ENCODE data around the gene MRFAP1. TPM values are rescaled to one million over a fixed set of nuclear protein-coding genes. Genes with fewer than 3 reads are reported as not detected.
A peak's percentile ranks its signal among the peaks of the same experiment; 100 is the strongest.

MRFAP1 gene
- polyA plus RNA-seq (2014; cell fraction: cytosol; rRNA removed) = 96.6 and 102 TPM in 2 replicates
- polyA plus RNA-seq (2014; cell fraction: nucleus; rRNA removed) = 37.6 and 55.0 TPM in 2 replicates

DNA sequence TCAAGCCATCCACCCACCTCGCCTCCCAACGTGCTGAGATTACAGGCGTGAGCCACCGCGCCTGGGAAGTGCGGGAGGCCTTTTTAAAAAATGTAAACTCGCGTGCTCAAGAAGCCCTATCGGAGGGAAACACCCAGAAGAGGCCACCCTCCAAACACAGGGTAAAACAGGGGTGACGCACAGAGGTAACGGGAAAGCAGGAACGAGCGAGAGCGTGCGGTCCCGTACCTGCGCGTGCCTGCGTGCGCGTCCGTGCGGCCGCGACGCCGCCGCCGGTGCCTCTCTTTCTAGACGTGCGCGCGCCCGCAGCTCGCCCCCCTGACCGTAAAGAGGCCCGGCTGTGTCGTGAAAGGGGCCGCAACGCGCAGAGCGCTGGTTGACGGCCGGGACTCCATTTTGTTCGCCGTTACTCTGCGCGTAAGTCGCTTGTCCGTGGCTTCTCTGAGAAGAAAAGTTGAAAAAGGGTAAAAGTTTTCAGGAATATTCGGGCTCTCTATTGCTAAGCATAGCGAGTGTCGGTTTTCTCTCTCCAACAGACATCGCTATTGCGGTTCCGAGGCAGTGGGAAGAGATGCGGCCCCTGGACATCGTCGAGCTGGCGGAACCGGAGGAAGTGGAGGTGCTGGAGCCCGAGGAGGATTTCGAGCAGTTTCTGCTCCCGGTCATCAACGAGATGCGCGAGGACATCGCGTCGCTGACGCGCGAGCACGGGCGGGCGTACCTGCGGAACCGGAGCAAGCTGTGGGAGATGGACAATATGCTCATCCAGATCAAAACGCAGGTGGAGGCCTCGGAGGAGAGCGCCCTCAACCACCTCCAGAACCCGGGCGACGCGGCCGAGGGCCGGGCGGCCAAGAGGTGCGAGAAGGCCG is at the start of gene MRFAP1:
Gene MRFAP1 (plus strand): TSS at position 394 of the 872 bp plus-strand sequence. CDS start 178 bp downstream, at position 572.
- DNase-seq (ENCODE audit: low spot score) = peak; percentile 88

DNA sequence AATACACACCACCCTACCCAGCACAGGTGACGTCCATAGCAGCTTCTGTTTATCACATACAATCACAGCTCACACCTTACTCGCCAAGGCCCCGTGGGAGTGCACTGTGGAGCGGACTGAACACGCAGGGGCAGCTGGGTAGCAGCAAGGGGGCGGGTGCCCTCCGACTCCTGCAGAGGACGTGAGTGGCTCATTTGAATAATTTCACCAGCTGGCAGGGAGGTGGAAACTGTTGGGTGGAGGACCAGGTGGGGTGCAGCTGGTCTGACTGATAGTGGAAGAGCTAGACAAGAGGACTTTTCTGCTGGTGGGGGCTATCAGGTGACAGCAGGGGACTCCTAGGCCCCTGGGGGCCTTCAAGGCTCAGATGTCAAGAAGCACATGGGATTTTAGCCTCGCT is 49.2 kb upstream of the MRFAP1 start:
- peak; percentile 32 for DNase-seq (ENCODE audit: low spot score)

DNA sequence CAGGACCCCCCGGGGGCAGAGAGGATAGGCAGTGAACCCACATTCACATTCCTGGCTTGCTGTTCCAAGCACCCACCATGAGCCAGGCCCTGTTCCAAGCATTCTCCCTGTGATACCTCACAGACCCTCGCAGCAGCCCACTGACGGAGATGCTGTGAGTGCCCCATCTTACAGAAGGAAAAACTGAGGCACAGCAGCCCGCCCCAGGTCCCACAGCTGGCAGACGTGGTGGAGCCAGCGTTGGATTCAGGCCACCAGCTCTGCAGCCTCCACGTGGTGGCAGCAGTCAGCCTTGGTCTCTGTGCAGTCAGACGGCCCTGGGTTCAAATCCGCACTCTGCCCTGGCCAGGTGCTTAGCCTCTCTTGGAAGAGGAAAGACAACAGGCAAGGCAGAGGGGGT is 48.7 kb upstream of the MRFAP1 start:
- DNase-seq (ENCODE audit: low spot score) = no peak

DNA sequence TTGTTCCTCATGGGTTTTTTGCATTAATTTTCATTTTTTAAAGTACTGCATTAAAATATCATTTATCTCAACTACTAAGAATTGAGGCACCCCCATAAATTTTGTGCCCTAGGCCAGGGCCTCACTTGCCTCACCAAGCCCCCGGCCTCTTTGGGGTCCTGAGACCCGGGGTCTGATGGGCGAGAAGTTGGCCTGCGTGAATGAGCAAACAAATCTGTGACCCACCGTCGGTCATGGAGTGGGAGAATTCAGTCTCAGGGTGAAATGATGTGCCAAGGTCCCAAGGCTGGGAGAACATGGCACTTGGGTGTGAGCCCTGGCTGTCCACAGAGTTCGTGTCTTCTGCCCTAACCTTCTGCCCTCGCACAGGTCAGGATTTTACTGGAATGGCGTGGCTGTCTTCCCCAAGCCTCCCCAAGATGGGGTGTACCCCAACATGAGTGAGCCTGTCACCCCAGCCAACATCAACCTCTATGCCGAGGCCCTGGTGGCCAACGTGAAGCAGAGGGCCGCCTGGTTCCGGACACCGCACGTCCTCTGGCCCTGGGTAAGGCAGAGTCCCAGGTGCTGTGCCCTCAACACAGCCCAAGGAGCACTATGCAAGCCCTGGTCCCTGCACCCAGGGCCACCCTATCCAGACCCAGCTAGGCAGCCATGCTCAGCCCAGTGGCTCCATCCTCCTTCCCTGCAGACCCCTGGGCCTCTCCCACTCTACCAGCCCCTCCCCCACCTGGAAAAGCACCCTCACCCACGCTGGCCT is 47.5 kb upstream of the MRFAP1 start:
- no peak for DNase-seq (ENCODE audit: low spot score)

DNA sequence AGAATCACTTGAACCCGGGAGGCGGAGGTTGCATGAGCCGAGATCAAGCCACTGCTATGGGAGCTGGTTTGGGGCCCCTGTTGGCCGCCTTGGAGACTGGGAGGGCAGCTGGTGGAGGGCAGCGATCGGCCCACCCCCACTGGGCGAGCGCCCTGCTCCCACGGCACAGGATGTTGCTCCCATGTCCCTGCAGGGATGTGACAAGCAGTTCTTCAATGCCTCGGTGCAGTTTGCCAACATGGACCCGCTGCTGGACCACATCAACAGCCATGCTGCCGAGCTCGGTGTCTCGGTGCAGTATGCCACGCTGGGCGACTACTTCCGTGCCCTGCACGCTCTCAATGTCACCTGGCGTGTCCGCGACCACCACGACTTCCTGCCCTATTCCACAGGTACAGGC is 46.1 kb upstream of the MRFAP1 start:
- DNase-seq (ENCODE audit: low spot score) = no peak

DNA sequence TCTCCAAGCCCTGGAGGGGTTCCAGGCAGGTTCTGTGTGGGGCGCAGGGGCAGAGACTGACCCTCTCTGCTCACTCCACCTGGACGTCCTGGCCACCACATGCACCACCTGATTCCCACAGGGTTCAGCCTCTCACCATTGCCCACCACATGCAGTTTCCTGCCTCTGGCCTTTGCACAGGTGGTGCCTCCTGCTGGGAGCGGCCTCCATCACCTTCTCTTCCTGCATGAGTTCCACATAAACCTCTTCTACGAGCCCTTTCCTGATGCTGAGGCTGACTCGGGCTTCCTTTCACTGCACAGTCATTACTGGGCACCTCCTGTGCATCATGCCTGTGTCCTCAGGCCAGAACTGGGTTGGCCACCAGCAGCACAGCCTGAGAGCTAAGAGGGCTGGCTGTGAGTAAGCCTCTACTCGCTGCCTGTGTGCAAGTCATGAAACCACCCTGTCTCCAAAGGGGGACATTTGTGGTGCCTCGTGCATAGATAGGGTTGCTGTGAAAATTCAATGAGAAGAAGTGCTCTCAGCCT is 45.6 kb upstream of the MRFAP1 start:
- no peak for DNase-seq (ENCODE audit: low spot score)

DNA sequence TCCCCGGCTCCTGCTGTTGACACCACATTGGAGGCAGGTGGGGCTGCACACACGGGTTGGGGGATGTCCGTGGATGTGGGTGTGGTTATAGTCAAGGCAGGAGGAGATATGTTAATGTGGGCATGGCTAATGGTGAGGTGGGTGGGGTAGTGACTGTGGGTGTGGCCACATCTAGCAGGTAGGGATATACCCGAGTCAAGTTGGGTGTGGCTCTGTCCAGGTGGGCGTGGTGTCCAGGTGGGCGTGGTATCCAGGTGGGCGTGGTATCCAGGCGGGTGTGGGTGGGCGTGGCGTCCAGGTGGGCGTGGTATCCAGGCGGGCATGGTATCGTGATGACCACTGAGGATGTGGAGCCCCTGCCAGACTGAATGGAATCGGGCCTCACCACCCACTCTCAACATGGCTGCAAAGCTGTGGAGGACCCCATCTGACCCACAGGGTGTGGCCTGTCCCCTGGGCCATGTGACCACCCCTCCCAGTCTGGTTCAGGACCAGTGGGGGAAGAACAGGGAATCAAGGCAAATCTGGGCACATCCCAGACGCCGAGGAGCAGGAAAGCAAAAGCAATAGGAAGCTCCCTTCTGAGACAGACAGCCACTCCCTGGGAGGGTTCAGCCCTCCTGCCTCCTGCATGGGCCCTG is 44.5 kb upstream of the MRFAP1 start:
- DNase-seq (ENCODE audit: low spot score) = no peak

DNA sequence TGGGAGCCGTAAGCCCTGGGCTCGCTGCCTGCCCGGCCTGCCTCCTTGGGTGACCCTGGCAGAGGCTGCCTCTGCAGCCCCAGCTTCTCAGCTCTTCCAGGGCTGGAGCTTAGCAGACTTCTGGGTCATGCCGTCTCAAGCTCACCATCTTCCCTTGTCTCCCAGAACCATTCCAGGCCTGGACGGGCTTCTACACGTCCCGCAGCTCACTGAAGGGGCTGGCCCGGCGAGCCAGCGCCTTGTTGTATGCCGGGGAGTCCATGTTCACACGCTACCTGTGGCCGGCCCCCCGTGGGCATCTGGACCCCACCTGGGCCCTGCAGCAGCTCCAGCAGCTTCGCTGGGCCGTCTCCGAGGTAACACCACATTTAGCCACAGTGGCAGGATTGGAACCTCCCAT is 43.5 kb upstream of the MRFAP1 start:
- DNase-seq (ENCODE audit: low spot score) = no peak

DNA sequence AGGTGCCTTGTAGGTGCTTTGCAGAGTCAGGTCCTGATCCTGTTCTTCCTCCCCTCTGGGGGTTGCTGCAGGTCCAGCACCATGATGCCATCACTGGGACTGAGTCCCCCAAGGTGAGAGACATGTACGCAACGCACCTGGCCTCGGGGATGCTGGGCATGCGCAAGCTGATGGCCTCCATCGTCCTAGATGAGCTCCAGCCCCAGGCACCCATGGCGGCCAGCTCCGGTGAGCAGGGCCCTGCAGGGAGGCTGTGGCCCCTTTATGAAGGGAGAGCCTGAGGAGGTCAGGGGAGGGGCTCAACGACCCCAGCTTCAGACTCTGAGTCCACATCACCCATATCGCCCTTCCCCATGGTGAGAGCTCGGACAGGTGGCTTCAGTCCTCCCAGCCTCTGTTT is 42.4 kb upstream of the MRFAP1 start:
- DNase-seq (ENCODE audit: low spot score) = no peak

DNA sequence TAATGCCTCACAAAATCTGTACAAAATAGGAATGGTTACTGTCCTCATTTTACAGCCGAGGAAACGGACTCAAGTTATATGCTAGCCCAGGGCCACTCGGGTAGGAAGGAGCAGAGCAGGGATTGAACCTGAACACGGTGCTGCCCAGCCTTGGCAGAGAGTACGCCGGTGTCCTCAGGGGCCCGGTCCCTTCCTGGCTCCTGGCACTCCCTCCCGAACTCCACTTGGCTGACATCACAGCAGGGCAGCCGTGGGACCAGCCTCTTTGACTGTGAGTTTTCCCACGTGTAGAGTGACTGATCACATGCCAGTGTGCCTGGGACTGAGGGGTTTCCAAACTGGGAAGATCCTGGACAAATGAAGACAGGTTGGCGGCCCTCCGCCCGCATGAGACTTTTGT is 41.8 kb upstream of the MRFAP1 start:
- no peak for DNase-seq (ENCODE audit: low spot score)

DNA sequence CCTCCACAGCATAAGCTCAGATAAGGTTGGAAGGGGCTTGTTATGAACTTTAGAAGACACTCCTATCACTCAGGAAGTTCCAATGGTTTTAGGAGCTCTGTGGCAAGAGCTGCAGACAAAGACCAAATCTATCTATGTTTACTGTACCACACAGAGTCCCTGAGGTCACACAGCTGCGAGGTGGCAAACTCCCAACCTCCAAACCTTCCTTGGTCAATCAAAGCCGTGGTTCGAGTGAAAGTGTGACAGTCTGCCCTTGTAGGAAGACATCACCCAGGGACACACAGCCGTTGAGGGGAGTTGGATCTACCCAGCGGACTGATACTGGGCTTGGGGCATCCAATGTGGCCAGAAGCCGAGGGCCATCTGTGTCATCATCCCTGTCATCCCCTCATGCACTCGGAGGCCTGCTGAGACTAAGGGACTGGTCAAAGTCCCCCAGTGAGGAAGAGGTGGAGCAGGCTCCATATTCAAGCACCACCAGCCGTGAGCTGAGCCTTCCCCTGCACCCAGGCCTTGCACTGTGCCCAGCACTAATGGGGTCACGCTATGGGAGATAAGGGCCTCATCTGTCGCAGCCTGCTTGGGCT is 38.7 kb upstream of the MRFAP1 start:
- DNase-seq (ENCODE audit: low spot score) = no peak

DNA sequence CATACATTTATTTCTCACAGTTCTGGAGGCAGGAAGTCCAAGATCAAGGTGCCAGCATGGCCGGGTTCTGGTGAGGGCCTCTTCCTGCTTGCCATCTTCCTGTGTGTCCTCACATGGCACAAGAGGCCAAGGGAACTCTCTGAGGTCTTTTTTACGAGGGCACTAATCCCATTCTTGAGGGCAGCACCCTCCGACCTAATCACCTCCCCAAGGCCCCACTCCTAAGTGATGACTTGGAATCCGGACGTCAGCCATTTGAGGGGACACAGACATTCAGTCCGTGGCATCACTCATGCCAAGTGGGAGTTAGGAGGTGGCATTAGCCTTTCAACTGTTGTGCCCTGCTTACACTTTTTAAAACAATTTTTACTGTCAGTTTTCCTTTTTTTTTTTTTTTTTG is 38.2 kb upstream of the MRFAP1 start:
- no peak for DNase-seq (ENCODE audit: low spot score)

DNA sequence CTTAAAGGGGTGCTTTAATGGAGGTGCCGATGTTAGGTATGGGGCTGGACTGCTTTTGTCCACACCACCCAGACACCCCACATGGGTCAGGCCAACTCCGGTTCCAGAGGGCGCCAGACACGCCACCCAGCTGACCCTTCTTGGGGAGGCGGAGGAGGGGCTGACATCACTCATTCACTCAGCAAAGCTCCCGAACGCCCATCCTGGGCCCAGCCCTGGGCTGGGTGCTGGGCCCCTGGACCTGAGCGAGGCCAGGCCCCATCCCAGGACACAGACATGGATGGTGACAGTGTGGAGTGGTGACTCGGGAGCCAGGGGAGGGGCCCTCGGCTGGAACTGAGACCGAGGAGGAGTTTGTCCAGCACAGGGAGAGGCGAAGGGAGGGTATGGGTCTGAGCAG is 37.4 kb upstream of the MRFAP1 start:
- DNase-seq (ENCODE audit: low spot score) = no peak

DNA sequence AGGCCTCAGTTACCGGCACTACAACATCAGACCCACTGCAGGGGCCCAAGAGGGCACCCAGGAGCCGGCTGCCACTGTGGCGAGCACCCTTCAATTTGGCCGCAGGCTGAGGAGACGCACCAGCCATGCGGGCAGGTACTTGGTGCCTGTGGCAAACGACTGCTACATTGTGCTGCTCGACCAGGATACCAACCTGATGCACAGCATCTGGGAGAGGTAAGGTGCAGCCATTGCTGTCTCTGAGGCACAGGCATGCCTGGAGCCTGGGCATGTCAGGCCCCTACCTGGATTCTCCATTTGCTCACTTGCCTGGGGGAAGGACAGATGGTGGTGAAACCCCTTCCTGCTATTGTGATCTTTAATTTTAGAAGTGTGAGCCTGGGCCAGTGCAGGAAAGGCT is 35.4 kb upstream of the MRFAP1 start:
- no peak for DNase-seq (ENCODE audit: low spot score)

DNA sequence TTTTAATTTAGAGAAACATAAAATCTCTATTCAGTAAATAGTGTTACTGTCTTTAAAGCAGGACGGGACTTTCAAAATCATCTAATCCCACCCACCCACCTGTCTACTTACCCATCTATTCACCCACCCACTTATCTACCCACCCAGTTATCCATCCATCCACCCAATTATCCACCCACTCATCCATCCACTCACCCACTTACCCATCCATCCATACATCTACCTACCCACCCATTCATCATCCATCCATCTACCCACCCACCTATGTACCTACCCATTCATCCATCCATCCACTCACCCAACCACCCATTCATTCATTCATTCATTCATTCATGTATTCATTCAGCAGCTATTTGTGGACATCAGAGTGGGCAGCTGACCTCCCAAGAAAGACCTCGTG is 34.9 kb upstream of the MRFAP1 start:
- no peak for DNase-seq (ENCODE audit: low spot score)

DNA sequence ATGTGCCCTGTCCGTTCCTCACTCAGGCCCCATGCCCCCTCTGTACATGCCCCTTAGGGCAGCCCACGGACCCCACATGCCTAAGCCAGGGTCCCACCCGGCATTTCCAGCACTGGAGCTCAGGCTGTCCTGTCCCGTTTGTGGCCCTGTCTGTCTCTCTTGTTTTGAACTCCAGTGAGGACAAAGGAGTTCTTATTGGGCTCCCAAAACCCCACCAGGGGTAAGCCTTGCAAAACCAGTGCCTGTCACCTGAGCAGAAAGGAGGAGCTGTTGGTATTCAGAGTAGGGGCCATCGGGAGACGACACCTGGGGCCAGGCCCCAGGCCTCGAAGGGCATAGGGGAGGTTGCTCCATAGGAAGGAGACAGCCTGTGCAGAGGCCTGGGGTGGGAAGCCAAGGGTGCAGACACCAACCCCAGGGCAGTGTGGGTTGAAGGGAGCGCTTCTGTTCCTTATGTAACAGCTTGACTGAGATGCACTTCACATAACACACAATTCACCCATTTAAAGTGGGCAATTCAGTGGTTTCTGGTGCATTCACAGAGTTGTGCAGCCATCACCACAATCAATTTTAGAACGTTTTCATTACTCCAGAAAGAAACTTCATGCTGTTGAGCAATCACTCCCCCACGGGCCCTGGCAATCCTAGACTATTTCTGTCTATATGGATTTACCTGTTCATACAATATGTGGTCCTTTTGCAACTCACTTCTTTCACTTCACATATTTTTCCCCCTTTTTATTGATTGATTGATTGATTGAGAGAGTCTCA is 33.8 kb upstream of the MRFAP1 start:
- no peak for DNase-seq (ENCODE audit: low spot score)

DNA sequence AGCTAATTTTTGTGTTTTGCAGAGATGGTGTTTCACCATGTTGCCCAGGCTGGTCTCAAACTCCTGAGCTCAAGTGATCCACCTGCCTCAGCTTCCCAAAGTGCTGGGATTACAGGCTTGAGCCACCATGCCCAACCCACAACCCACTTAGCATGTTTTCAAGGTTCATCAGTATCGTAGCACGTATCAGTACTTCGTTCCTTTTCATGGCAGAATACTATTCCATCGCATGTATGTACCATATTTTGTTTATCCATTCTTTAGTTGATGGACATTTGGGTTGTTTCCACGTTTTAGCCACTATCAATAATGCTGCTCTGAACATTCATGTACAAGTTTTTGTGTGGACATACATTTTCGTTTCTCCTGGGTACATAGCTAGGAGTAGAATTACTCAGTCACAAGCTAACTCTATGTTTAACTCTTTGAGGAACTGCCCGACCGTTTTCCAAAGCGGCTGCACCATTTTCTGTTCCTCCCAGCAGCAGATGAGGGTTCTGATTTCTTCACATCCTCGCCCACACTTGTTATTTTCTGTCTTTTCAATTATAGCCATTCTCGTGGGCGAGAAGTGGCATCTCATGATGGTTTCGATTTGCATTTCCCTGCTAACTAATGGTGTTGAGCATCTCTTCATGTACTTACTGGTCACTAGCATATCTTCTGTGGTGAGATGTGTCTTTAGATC is 33.0 kb upstream of the MRFAP1 start:
- no peak for DNase-seq (ENCODE audit: low spot score)

DNA sequence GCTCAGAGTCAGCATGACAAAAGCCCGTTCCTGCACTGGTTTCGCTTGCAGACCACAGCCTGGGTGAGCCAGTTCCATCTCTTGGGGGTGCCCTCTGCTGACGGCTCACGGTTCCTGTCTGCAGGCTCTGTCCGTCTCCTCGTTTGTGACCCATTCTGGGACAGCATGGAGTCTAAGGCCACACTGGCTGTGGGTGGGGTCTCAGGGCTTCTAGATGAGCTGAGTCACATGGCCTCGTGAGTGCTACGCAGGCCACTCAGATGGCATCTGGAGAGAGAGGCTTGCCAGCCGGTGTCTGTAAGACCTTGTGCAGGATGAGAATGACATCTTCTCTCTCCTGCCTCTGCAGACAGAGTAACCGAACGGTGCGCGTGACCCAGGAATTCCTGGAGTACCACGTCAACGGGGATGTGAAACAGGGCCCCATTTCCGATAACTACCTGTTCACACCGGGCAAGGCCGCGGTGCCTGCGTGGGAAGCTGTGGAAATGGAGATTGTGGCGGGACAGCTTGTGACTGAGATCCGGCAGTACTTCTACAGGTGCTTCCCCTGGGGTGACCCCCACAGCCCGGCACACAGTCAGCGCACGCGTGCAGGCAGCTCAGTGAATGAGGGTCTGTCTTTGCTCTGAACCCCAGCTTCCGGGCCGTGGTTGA is 31.6 kb upstream of the MRFAP1 start:
- DNase-seq (ENCODE audit: low spot score) = peak; percentile 65

DNA sequence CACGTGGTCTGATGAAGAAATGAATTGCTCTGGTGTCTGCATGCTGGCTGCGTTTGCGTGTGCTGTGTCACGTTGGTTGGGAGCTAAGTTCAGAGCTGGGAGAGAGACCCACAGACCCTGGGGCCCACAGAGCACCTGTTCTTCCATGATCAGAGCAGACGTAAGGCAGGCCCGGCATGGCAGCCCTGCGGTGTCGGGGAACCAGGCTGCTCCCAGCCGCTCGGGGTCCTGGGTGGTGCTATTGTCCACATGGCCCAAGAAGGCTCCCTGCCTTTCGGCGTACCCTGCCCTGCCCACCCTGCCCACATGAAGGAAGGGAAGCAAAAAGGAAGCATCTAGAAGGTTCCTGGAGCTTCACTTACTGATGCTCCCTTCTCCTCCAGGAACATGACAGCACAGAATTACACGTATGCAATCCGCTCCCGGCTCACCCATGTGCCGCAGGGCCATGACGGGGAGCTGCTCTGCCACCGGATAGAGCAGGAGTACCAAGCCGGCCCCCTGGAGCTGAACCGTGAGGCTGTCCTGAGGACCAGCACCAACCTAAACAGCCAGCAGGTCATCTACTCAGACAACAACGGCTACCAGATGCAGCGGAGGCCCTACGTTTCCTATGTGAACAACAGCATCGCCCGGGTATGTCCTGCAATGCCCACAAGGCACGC is 30.9 kb upstream of the MRFAP1 start:
- DNase-seq (ENCODE audit: low spot score) = no peak

Data from SK-N-DZ (cell line).